Measurements from ENCODE around the gene UBR3. TPM values are rescaled to one million over a fixed set of nuclear protein-coding genes. Genes with fewer than 3 reads are reported as not detected.

The UBR3 gene
- total and polyA plus RNA-seq, 12 donors, result 21.0 to 146 (median 115) TPM

GRCh38 chr2:170014769-170015168, 187.5 kb downstream of the UBR3 start:
- ATAC-seq, result no peak
- DNase-seq, result no peak
- Histone ChIP-seq H3K36me3 (peaks cover 0 to 42% (median 0%) of the 10 kb centered on the region in 9 donors), H3K4me1 (peaks cover 0 to 37% (median 15%) of the 10 kb centered on the region in 9 donors), H3K27me3 (no peaks in the 10 kb centered on the region), H3K9me3 (no peaks in the 10 kb centered on the region), H3K27ac (no peak overlapping the region), H3K4me3 (no peak overlapping the region)
- intact Hi-C loops (cut with DNase I), result loop anchor here in 1 of 10 donors (10.0 kb wide), 1 partner anchor 190 kb away; the partner anchor contains the start of genes METTL5 and UBR3
- WGBS, 2 donors, result 64 to 79% methylated on average over 1 of the region's 1 CpG
- TF ChIP-seq CTCF (IDR thresholded peaks at IDR 0.05), result no peak

- Histone ChIP-seq H3K27me3 (no peaks in the 10 kb centered on the region), H3K4me1 (peaks cover 2 to 55% (median 15%) of the 10 kb centered on the region in 9 donors), H3K4me3 (no peak overlapping the region), H3K36me3 (peaks cover 0 to 37% (median 0%) of the 10 kb centered on the region in 9 donors), H3K9me3 (no peaks in the 10 kb centered on the region), H3K27ac (peak overlapping the region in 9 of 10 donors; percentile 28 to 86 (median 63))
- WGBS, 2 donors, result 41 to 50% methylated on average over 4 of the region's 4 CpGs
- no peak for TF ChIP-seq CTCF (IDR thresholded peaks at IDR 0.05)
- ATAC-seq (peak; percentile 83 to 93 (median 88)), DNase-seq (peak; percentile 10 to 66)
- intact Hi-C loops (cut with DNase I), result loop anchor here in 1 of 10 donors (10.0 kb wide), 1 partner anchor 193 kb away; the partner anchor contains the start of genes METTL5 and UBR3
These were observed 190.7 kb downstream of the UBR3 start for GRCh38 chr2:170017860-170018532.

GRCh38 chr2:170019060-170019805, 192.0 kb downstream of the UBR3 start:
- Histone ChIP-seq H3K9me3 (no peaks in the 10 kb centered on the region), H3K27me3 (no peaks in the 10 kb centered on the region), H3K36me3 (peaks cover 0 to 30% (median 0%) of the 10 kb centered on the region in 9 donors), H3K27ac (no peak overlapping the region), H3K4me1 (peaks cover 2 to 49% (median 10%) of the 10 kb centered on the region in 9 donors), H3K4me3 (no peak overlapping the region)
- no peak for TF ChIP-seq CTCF (IDR thresholded peaks at IDR 0.05)
- 99% methylated on average over 5 of the region's 5 CpGs for WGBS, 2 donors
- intact Hi-C loops (cut with DNase I), result loop anchor here in 1 of 10 donors (10.0 kb wide), 1 partner anchor 194 kb away; the partner anchor contains the start of genes METTL5 and UBR3
- ATAC-seq (no peak), DNase-seq (no peak)

GRCh38 chr2:170020777-170021176, 193.5 kb downstream of the UBR3 start:
- intact Hi-C loops (cut with DNase I), result no loop called here
- no peak for ATAC-seq

More at GRCh38 chr2:170020777-170021176, 193.5 kb downstream of the UBR3 start:
- Histone ChIP-seq H3K9me3 (no peaks in the 10 kb centered on the region), H3K36me3 (peaks cover 0 to 26% (median 0%) of the 10 kb centered on the region in 9 donors), H3K27ac (no peak overlapping the region), H3K4me3 (no peak overlapping the region), H3K27me3 (no peaks in the 10 kb centered on the region), H3K4me1 (peaks cover 2 to 42% (median 10%) of the 10 kb centered on the region in 9 donors)
- no peak for TF ChIP-seq CTCF (IDR thresholded peaks at IDR 0.05)
- WGBS, 2 donors, result 27 to 35% methylated on average over 1 of the region's 1 CpG
- no peak for DNase-seq

All from heart right ventricle (tissue), 16 donors.